ENCODE results near the gene CNTRL.
"Not testable (repeated sequence)": the region's sequence is repeated elsewhere in the genome, so short reads cannot be mapped to it uniquely, and the experiment has no call there.

Gene CNTRL

DNA sequence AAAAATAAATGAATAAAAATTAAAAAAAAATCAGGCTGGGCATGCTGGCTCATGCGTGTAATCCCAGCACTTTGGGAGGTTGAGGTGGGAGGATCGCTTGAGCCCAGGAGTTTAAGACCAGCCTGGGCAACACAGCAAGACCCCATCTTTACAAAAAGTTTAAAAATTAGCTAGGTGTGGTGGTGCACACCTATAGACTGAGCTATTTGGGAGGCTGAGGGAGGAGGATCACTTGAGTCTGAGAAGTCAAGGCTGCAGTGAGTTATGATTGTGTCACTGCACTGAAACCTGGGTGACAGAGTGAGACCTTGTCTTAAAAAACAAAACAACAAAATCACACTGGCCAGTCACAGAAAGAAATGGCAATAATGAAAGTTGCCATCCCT lies 3.4 kb upstream of the CNTRL start:
- DNase-seq (ENCODE audit: low spot score), result no peak

DNA sequence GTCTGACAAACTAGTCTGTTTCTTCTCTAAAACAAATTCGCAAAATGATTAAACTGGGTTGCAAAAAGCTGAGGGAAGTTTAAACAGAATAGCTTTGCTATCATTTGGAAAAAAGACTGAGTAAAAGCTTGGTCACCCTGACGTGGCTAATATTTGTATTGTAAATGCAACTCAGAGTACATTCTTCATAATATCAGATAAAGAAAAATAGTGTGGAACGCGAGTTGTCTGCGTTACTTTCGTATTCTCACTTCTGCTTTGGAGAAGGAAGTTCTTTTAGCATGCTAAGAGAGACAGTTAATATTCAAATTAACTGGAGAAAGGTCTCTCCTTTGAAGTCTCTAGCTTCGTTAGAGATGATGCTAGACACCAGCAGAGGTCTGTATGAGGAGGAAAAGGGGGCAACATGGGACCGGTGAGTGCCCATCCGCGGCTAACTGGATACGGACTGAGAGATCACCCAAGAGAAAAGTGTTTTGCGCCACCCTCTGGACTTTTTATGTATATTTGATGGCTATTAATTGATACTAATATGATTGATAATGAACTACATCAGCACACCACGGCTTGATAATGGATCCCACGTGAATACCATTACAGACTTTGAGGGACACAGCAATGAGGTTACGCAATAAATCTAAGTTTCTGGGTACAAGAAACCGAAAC lies 2.9 kb upstream of the CNTRL start:
- peak; percentile 44 for DNase-seq (ENCODE audit: low spot score)

DNA sequence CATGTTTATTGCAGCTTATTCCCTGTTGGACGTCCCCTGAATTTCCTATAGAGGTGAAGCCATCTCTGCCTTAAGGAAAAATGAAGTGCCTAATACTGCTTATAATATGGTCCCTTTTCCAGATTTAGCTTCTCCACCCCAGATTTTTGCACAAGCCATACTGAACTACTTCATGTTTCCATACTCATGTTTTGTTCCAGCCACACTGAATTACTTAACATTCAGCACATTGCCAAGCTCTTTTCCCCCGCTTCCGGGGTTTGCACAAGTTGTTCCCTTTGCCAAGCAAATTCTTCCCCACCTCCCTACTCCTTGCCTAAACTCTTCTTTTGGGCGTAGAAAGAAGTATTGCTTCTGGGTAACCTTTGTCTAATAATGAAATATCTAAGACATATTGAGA lies 1.7 kb upstream of the CNTRL start:
- DNase-seq (ENCODE audit: low spot score), result peak; percentile 60

DNA sequence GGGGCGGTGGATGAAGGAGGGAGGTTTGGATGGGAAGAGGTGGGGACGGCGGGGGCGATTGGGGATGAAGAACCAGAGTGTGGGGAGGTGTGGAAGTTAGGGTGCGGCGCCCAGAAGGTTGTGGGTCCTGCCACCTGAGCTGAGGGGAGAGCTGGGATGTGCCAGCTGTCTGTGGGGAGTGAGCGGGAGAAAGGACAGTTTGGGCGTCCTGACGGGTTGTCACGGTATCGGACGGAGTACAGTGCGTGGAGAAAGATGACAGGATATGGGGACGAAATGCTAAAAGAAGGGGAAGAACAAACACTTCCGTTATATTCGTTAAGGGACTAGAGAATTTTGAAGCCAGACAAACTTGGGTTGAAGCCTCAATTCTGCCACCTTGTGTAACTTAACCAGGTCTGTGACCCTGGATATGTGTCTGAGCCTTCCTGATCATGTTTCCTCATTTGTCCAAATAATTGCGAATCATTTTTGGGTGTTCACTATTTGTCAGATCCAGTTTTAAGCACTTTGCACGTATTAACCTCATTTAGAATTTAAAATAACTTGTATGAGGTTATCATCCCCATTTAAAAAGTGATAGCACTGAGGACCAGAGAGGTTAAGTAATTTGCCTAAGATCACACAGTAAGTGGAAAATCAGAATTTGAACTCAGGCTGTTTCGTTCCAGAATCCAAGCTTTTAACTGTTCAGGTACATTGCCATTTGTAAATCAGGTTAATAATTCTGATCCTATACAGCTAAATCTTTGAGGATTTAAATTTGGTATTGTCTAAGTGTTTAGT lies 689 bp downstream of the CNTRL start:
- no peak for DNase-seq (ENCODE audit: low spot score)

DNA sequence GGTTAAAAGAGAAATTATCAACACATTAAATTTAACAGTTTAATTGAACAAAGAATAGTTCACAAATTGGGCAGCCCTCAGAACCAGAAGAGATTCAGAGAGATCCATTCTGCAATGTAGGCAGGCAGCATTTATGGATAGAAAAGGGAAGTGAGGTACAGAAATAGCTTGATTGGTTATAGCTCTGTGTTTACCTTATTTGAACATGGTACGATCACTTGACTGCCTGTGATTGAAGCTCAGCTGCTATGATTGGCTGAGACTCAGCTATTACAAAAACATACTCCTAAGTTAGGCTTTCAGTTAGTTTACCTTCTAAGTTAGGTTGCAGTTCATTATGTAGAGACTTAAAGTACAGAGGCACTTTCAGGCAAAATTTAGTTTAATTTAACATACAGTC lies 7.3 kb downstream of the CNTRL start:
- DNase-seq (ENCODE audit: low spot score), result no peak

DNA sequence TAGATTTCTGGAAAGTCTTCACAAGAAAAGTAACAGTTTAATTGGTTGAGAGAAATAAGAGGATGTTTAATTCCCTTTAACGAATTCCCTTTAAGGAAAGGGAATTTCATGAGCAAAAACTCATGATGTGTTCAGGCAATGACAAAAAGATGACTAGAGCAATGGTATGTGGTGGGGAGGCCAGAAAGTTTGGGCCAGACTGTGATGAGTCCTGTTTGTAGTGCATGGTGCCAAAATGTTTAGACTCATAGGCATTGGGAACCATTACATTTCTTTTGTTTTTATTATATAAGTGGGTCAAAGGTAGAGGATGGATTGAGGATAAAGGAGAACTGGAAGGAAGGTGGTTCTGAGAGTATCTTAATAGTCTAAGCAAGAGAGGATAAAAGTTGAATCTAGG lies 10.9 kb downstream of the CNTRL start:
- DNase-seq (ENCODE audit: low spot score), result peak; percentile 68

DNA sequence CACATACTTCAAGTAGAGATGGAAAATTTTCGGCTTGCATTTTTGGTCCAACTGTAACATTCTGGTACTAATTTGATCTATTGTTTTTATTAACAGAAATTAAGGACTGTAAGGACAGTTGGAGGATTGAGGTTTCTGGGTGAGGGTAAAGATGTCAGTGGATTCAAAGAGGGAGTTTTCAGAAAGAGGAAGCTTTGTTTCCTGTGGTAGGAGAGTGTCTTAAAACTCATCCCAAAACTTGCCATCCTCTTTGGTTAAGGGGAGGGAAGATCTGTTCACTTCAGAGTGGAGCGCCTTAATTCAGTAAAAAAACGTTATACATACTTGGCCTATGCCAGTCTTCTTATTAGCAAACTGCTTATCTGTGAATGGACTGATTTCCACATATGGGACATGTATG lies 13.8 kb downstream of the CNTRL start:
- DNase-seq (ENCODE audit: low spot score), result no peak

DNA sequence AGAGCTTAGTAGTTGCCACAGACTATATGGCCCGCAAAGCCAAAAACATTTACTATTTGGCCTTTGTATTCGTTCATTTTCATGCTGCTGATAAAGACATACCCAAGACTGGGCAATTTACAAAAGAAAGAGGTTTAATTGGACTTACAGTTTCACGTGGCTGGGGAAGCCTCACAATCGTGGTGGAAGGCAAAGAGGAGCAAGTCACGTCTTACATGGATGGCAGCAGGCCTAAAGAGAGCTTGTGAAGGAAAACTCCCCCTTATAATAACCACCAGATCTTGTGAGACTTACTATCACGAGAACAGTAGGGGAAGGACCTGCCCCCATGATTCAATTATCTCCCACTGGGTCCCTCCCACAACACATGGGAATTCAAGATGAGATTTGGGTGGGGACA lies 16.0 kb downstream of the CNTRL start:
- DNase-seq (ENCODE audit: low spot score), result not testable (repeated sequence)

DNA sequence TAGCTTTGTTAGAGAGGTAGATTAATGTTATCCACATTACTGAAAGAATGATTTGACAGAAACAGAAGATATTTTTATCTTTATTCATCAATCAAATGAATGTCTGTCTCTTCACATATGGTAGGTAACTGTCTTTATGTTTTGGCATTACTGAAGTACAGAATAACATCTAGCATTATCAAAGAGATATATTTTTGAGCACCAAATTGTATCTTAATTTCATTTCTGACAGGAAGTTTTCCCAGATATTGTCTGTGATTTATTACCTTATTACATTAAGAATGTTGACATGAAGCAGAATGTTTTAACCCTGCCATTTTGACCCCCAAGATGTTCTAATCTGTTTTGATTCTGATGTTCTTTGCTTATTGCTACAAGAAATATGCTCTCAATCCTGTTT lies 20.3 kb downstream of the CNTRL start:
- no peak for DNase-seq (ENCODE audit: low spot score)

DNA sequence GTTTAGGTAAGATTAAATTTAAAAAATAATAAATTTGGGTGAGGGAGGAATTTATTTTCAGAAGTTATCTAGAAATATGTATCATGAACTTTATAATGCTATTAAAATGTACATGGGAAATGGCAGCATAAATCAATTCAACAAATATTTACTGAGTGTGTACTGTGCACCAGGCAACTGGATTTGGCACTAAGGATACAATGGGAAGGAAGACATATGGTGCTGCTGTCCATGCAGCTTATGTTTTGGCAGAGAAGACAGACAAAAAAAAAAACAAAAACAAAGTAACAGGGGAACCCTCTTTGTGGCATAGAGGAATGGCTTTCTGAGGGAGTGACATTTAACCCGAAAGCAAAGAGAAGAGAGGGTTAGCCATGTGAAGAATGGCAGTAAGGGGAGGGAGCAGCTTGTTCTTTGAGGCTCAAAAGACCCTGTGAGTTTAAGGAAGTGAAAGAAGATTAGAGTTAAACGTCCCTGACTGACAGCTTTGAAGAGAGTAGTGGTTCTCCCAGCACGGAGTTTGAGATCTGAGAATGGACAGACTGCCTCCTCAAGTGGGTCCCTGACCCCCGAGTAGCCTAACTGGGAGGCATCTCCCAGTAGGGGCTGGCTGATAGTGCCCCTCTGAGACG lies 23.9 kb downstream of the CNTRL start:
- no peak for DNase-seq (ENCODE audit: low spot score)

DNA sequence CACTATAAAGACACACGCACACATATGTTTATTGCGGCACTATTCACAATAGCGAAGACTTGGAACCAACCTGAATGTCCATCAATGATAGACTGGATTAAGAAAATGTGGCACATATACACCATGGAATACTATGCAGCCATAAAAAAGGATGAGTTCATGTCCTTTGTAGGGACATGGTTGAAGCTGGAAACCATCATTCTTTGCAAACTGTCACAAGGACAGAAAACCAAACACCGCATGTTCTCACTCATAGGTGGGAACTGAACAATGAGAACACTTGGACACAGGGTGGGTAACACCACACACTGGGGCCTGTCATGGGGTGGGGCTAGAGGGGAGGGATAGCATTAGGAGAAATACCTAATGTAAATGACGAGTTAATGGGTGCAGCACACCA lies 29.3 kb downstream of the CNTRL start:
- not testable (repeated sequence) for DNase-seq (ENCODE audit: low spot score)

DNA sequence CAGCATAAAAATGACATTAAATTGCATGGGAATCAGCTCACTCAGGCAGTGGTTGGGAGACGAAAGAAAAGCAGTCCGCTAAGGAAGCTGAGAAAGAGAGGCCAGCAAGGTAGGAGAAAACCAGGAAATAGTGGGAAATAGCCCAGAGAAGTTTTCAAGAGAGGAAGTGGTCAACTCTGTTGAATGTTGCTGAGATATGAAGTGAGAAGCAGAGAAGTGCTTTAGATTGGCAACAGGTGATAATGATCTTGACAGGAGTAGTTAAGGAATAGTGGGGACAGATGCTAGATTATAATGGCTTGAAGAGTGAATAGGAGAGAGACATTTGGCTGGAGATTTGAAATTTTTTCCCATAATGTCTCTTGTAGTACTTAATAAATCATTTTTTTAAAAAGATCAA lies 30.8 kb downstream of the CNTRL start:
- DNase-seq (ENCODE audit: low spot score), result no peak

DNA sequence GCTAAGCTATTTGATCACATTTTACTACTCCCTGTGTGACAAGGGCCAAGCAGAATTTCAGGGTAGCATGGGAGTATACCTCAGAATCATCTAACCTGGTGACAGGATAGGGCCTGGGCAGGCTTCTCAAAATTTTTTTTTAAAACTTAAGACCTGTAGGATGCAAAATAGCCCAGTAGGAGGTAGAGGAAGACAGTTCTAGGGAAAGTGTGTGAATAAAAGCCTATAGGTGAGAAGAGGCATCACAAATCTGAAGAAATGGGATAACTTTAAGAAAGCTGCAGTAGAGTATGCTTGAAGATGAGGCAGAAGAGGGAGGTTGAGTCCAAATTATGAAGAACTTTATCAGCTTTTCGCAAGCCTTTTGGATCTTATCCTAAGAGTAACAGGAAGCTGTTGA lies 32.3 kb downstream of the CNTRL start:
- DNase-seq (ENCODE audit: low spot score), result no peak

DNA sequence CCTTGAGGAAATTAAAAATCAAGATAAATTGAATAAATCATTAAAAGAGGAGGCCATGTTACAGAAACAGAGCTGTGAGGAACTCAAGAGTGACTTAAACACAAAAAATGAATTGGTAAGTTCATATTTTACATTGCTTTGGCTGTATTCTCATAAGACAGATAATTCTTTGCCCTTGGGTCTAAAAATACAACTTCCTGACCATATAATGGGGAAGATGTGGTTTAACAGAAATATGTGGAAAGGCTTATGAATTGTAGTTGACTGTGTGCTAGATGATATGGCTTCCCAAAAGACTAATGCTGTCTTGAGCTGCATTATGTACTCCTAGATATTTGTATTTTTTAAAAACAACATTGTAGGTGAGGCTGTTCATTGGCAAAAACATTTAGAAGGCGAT lies 33.1 kb downstream of the CNTRL start:
- no peak for DNase-seq (ENCODE audit: low spot score)

DNA sequence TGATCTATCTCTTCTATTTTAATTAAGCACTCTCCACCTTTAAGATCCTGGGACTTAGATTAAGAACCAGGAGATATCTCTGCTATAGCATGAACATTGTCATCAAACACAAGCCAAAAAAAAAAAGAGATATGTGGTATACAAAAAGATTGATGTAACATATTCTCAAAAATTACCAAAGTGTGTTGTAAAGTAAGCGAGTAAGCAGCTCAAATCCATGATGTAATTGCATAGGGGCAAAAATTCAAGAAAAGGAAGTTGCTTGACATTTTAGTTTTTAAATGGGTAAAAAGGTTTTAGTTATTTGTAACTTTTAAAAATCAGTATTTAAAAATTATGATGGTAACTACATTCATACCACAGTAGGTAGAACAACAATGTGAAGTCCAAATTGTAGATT lies 40.7 kb downstream of the CNTRL start:
- no peak for DNase-seq (ENCODE audit: low spot score)

DNA sequence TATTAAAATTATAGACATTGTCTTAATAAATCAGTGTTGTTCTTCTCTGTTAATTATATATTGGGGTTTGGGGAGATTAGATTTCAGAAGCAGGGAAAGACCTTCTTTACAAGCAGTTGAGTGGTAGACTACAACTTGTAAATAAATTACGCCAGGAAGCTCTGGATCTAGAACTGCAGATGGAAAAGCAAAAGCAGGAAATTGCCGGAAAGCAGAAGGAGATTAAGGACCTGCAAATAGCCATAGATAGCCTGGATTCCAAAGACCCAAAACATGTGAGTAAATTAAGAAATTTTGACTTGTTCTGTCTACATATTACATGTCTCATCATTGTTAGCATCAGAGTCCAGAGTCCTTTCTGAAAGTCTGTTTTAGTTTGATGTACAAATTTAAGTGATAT lies 43.5 kb downstream of the CNTRL start:
- no peak for DNase-seq (ENCODE audit: low spot score)

DNA sequence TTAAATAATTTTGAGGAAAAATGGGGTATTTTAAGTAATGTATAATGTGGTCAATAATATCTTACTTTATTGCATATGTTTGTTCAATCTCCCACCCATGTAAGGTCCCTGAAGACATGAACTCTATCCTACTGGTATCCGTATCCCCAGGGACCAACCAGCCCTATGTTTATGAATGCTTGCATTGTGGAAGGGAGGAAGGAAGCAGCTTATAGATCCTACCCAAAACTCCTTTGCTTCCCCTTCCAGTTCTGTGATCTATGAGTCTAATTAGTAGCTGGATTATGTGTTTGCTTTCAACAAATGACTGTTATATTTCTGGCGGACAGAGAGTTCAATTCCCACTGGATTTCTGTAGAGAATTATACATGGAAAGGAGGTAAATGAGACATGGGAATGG lies 45.6 kb downstream of the CNTRL start:
- no peak for DNase-seq (ENCODE audit: low spot score)

DNA sequence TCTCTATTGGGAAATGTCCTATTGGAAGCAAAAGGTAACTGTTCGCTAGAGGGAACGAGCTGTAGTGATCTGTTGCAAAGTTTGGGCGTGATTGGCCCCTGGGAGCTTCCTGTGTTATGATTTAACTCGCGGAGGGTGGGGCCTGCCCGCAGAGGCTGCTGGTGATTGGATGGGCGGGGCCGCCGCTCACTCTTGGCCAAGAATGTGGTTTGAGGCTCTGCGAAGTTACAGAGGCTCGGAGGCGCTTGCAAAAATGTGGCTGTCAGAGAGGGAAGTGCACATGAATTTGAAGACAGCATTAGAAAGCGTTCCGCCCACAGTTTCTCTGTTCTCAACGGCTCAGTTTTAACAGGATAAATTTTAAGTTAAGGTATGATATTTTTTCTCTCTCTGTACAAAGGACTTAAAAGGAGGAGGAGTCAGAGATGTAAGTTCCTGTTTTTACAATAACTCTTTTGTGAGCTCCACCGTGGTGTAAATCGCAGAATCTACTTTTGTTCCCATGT lies 46.9 kb downstream of the CNTRL start:
- peak; percentile 96 for DNase-seq (ENCODE audit: low spot score)

DNA sequence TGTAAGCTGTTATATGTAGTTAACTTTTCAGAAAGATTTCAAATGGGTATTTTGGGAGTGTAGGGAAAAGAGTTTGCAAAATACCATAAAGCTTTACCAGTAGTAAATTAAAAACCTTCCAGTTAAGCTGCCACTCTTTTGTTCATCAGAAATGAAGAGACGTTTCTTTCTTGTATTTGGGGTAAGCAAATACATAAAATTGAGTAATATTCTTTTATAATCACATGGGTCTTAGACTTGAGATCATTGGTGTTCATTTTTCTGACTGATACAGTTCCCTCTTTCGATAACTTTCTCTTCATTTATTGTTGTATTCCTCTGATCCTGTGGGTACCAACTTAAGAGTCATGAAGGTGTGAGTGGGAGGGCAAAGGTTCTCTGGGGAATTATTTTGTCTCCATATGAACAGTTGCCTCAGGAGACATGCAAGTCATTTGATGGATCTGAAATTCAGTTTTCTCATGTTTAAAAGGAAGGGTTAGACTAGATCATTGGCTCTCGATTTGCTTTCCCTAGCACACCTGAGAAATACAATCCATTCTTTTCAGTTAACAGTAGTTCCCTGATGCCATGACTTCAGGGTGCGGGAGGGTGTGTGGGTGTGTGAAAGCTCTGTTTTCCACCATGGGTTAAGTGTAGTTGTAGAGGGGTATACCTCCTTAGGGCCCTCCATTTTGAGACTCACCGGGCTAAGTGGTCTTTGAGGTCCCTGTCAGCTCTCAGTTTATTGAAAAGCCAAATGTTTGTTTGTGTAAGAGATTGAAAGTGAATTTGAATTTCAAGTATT lies 47.7 kb downstream of the CNTRL start:
- DNase-seq (ENCODE audit: low spot score), result no peak

DNA sequence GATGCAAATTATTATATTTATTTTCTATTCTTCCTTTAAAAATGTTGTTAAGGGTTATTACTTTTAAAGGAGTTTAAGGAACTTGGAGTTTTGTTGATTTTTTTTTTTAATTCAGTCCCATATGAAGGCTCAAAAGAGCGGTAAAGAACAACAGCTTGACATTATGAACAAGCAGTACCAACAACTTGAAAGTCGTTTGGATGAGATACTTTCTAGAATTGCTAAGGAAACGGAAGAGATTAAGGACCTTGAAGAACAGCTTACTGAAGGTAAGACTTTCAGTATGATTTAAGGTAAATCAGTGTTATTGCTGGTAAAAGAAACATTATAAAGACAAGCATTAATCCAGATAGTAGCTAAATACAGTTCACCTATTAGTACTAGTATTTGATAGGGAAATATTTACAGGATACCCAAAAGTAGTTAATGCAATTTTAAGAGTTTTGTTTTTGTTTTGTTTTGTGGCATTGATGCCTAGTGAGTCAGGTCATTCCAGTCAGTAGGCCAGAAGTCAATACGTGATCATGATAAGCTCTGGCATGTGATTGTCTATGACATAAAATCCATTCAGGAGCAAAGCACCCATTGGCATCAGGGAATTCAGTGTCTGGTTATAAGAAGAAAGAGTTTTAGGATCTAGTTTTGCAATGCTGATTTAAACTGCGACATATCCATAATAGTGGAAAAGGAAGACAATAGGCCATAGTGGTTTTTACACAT lies 49.2 kb downstream of the CNTRL start:
- DNase-seq (ENCODE audit: low spot score), result no peak

DNA sequence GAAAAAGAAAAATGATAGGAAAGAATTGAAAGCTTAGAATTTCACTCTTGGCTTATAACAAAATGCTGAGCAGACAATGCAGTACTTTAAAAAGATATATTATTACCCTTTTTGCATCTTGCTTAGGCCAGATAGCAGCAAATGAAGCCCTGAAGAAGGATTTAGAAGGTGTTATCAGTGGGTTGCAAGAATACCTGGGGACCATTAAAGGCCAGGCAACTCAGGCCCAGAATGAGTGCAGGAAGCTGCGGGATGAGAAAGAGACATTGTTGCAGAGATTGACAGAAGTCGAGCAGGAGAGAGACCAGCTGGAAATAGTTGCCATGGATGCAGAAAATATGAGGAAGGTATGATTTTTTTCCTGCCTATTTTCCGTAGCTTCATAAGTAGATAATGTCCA lies 50.8 kb downstream of the CNTRL start:
- DNase-seq (ENCODE audit: low spot score), result no peak

DNA sequence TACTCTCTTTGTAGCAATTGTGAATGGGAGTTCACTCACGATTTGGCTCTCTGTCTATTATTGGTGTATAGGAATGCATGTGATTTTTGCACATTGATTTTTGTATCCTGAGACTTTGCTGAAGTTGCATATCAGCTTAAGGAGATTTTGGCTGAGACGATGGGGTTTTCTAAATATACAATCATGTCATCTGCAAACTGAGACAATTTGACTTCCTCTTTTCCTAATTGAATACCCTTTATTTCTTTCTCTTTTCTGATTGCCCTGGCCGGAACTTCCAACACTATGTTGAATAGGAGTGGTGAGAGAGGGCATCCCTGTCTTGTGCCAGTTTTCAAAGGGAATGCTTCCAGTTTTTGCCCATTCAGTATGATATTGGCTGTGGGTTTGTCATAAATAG lies 54.6 kb downstream of the CNTRL start:
- not testable (repeated sequence) for DNase-seq (ENCODE audit: low spot score)
